Smooth muscle cell of the brain vasculature (primary cell): ENCODE results near the gene SH3RF3.

Source experiments
- DNase-seq: peaks from one replicate; pipeline ENCODE4 v3.0.0-alpha.2; 2012; ENCODE audit warnings: low read depth, low spot score

Gene SH3RF3

GRCh38 chr2:109238580-109238979 is 109.6 kb downstream of the SH3RF3 start:
- no peak for DNase-seq

DNA sequence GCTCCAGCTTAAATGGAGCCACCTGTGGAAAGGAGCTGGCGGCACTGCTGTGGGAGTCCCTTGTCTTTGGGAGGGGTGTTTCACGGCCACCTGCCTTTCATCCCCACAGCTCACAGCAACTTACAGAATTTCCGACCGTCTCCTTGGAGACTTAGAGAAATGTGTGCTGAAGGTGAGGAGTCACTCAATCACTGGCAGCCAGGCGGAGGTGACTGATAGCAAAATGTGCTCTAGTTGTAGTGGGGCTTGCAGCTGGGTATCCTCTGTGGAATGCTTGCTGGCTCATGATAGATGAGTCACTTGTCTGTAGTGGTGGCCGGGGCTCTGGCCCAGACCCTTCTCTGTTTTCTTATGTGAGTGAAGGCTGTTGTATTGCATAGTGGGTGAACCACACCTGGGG is 110.7 kb downstream of the SH3RF3 start:
- DNase-seq = no peak

DNA sequence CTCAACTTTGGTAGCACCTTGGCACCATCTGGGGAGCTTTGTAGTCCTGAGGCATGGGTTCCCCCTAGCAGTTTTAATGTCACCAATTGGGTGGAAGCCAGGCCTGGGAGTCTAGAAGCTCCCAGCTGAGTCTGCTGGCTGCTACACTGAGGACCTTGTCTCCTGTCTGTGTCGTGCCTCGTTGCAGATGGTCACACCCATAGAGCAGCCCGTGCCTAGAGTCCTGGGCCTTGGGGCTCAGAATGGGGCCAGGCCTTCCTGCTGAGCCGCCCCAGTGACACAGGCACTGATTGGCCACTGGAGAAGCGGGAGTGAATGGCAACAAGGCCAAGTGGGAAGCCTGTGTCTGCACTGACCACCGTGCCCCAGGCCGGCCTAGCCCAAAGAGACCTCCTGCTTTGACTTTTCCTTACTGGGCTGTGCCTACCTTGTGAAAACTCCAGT is 113.2 kb downstream of the SH3RF3 start:
- no peak for DNase-seq

GRCh38 chr2:109242654-109243331 is 113.8 kb downstream of the SH3RF3 start:
- no peak for DNase-seq

- no peak for DNase-seq
These were observed 114.7 kb downstream of the SH3RF3 start for GRCh38 chr2:109243526-109244303.

- no peak for DNase-seq
These were observed 115.2 kb downstream of the SH3RF3 start for GRCh38 chr2:109244304-109244582.

- DNase-seq = no peak
These were observed 115.9 kb downstream of the SH3RF3 start for GRCh38 chr2:109244750-109245382.

DNA sequence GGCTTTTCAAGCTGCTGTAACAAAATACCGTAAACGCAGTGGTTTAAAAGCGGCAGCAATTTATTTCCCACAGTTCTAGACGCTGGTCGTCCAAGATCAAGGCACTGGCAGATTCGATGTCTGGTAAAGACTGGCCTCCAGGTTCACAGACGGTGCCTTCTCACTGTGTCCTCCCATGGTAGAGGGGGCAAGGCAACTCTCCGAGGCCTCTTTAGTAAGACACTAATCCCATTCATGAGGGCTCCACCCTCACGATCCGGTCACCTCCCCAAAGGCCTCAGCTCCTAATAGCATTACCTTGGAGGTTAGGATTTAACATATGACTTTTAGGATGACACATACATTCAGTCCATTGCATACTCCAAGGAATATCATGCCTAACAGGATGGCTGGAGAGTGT is 117.2 kb downstream of the SH3RF3 start:
- DNase-seq = no peak

DNA sequence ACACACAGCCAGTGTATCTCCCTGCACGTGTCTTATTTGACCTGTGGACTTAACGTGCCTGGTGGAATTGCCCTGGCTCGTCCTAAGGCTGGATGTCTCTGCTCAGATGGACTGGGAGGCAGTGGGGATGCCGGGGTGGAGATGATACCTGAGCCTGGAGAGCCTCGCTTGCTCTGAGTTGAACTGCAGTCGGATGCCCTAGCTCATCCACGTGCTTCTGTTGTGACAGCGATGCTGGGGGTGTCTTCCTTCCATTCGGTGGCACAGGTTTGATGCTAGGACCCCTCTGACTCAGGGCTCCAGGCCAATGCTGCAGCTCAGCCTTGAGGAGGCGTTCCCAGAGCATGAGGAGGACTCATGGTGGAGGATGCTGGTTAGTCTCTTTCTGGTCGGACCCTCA is 117.6 kb downstream of the SH3RF3 start:
- no peak for DNase-seq

GRCh38 chr2:109247340-109247739 is 118.3 kb downstream of the SH3RF3 start:
- no peak for DNase-seq

DNA sequence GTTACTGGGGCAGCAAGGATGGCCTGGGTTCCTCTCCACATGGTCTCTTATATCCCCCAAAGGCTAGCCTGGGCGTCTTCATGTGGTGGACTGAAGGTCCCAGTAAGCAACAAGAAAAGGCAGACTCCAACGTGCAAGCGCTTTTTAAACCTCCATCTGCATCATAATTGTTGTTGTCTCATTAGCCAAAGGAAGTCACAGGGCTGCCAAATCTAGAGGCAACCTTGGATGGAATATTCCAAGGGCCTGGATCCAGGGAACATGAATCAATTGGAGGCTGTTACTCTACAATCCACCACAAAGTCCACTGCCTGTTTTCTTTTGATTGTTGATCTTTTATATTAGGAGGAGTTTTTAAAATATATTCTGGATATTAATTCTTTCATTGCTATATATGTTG is 118.8 kb downstream of the SH3RF3 start:
- DNase-seq = no peak

DNA sequence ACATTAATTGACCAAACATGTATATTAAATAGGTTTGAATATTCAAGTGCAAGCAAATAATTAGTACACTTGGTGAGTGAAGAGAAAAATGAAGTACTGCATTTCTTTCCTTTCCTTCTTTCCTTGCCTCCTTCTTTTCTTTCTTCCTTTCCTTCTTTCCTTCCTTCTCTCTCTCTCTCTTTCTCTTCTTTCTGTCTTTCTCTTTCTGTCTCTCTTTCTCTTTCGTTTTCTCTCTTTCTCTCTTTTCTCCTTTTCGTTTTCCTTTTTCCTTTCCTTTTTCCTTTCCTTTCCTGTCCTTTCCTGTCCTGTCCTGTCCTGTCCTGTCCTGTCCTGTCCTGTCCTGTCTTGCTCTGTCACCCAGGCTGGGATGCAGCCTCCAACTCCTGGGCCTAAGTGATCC is 119.6 kb downstream of the SH3RF3 start:
- DNase-seq = no peak

DNA sequence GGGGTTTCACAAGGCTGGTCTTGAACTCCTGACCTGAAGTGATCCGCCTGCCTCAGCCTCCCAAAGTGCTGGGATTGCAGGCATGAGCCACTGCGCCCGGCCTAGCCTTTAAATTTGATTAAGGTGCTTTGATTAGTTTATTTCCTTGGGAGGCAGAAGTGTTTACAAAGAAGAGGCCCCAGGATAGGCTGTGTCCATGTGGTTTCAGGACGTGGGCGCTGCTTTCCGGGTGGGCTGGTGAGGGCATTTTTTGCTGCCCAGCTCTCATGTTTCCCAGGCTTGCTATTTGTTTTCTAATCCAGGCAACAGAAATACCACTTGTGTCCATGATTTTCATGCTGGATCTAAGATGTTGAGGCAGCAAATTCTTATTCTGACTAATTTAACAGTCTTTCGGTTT is 124.2 kb downstream of the SH3RF3 start:
- DNase-seq = no peak

GRCh38 chr2:109254174-109254904 is 125.3 kb downstream of the SH3RF3 start:
- no peak for DNase-seq

- DNase-seq = no peak
These were observed 126.6 kb downstream of the SH3RF3 start for GRCh38 chr2:109255654-109256053.

GRCh38 chr2:109256111-109256510 is 127.1 kb downstream of the SH3RF3 start:
- DNase-seq = no peak

- DNase-seq = no peak
These were observed 127.9 kb downstream of the SH3RF3 start for GRCh38 chr2:109256921-109257320.

DNA sequence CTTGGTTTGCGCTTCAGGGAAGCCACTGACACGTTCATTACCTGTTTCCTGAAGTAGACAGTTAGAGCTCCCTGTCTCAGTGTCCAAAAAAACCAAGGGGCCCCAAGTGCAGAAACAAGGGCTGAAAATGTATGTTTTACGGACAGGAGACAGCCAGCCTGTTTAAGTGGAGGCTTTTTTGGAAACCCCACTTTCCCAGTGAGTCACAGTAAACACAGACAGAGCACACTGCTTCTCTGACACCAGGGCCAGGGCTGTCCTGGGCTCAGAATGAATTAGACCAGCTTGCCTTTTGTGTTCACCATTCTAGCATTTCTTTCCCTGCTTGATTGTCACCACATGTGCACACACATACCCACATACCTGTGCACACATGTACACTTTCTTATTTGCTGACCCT is 128.6 kb downstream of the SH3RF3 start:
- no peak for DNase-seq

DNA sequence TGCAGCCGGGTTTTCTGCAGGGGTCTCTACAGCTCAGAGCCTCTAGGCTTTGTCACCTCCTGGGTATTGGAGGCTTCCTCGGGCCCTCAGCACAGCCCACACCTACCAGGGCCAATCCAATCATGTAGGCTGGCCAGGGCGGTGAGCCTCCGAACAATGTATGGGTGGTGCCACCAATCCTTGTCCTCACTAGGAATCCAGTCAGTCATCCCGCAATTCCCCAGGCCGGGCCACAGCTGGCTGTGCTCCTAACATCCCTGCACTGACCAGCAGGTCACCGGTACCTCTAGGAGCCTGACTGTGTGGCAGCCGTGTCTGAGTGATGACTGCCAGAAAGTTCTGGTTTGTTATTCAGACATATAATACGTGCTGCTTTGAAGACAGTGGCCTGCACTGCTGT is 129.4 kb downstream of the SH3RF3 start:
- no peak for DNase-seq

DNA sequence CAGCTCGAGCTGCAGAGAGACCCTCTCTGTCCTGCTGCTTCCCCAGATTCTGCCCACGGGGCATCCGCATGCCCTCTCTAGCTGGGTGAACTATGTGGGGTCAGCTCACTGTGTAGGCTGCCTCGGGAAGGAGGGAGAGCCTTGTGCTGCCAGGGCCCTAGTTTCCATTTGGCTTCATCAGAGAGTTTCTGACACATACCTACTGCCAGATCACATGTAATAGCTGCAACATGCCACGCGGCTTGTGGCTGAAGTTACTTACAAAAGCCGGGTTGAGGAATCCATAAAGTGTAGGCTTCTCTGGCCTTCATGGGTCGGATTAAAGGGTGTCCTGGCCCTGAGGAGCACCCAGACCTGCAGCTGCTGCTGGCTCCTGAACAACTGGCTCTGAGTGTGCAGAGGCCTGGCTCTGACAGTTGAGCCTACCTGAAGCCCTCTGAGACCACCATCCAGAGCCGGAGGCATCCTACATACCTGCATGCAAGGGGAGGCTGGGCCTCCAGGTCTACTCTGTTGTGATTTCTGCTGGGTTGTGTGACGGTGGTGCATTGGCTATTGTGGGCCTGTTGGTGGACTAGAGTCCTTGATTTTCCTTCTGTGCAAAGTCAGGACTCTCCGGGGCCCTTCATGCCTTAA is 130.0 kb downstream of the SH3RF3 start:
- DNase-seq = no peak

DNA sequence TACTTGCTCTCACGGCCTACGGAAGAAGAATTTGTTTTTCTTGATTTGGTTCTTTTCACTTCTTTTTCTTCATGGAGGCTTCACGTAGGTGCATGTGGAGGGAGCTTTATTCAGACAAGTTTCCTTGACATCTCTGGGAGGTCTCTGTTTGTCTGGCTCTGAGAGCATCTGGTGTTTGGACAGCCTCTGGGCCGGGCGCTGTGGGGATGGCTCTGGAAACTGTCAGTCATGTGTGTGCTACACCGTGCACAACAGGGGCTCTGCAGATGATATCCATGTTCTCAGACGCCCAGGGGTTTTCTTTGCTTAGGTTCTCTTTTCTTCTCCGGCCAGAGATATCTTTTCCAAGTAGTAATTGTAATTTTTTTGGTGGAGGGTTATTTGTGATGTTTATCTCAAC is 130.7 kb downstream of the SH3RF3 start:
- DNase-seq = no peak
